ENCODE measurements around the gene RIPPLY3. TPM values are rescaled to one million over a fixed set of nuclear protein-coding genes. Genes with fewer than 3 reads are reported as not detected.

Gene RIPPLY3
- total and polyA plus RNA-seq, 11 donors: not detected

DNA sequence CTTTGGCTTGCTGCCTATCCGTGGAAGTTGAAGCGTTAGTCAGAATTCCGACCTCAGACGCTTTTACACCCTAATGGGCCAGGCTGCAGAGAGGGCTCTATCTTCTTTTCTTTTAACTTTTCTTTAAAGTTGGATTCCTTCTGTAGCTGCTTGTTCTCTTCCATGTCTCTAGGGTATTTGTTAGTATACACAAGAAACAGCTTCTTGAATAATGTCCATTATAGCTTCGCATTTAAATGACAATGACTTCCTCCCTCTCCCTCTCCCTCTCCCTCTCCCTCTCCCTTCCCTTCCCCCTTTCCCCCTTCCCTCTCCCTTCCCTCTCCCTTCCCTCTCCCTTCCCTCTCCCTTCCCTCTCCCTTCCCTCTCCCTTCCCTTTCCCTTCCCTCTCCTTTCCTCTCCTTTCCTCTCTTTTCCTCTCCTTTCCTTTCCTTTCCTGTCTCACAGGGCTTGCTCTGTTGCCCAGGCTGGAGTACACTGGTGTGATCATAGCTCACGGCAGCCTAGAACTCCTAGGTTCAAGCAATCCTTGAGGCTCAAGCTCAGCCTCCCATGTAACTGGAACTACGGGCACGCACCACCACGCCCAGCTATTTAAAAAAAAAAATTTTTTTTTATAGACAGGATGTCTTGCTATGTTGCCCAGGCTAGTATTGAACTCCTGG is 33.0 kb downstream of the RIPPLY3 start:
- 58 to 70% (median 61%) methylated on average over 9 of the region's 9 CpGs for WGBS, 4 donors
- Histone ChIP-seq H3K27me3 (no peaks in the 10 kb centered on the region), H3K36me3 (no peaks in the 10 kb centered on the region), H3K9me3 (no peaks in the 10 kb centered on the region), H3K4me3 (no peak overlapping the region), H3K27ac (no peak overlapping the region), H3K4me1 (no peaks in the 10 kb centered on the region)
- TF ChIP-seq, protein P1, sequence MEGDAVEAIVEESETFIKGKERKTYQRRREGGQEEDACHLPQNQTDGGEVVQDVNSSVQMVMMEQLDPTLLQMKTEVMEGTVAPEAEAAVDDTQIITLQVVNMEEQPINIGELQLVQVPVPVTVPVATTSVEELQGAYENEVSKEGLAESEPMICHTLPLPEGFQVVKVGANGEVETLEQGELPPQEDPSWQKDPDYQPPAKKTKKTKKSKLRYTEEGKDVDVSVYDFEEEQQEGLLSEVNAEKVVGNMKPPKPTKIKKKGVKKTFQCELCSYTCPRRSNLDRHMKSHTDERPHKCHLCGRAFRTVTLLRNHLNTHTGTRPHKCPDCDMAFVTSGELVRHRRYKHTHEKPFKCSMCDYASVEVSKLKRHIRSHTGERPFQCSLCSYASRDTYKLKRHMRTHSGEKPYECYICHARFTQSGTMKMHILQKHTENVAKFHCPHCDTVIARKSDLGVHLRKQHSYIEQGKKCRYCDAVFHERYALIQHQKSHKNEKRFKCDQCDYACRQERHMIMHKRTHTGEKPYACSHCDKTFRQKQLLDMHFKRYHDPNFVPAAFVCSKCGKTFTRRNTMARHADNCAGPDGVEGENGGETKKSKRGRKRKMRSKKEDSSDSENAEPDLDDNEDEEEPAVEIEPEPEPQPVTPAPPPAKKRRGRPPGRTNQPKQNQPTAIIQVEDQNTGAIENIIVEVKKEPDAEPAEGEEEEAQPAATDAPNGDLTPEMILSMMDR (IDR thresholded peaks at IDR 0.05): no peak
- no peak for TF ChIP-seq POLR2A (IDR thresholded peaks at IDR 0.05)
- DNase-seq: no peak
- no peak for ATAC-seq
- intact Hi-C loops (cut with DNase I): no loop called here

DNA sequence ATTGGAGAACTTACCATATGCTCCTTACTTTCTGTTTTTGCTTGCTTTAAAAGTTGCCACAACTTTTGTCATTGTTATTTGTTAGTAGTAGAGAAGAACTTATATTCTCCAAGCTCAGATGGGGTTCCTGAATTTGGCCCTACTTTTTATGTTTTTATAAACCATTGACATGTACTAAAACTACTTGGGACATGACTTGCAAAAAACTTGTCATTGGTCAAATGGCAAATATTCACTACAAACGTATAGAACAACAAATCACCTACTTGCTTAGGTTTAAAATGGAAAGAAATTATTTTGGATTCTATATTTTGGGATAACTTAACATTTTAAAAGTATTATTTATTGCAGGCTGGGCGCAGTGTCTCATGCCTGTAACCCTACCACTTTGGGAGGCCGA is 33.7 kb downstream of the RIPPLY3 start:
- intact Hi-C loops (cut with DNase I): no loop called here
- ATAC-seq (no peak), DNase-seq (no peak)
- H3K9me3 ChIP-seq: no peaks in the 10 kb centered on the region
- H3K27ac ChIP-seq: no peak overlapping the region
- no peak overlapping the region for H3K4me3 ChIP-seq
- no peaks in the 10 kb centered on the region for H3K36me3 ChIP-seq
- TF ChIP-seq POLR2A (IDR thresholded peaks at IDR 0.05): no peak
- TF ChIP-seq, protein P1 (IDR thresholded peaks at IDR 0.05): no peak
- 90 to 97% (median 93%) methylated on average over 3 of the region's 3 CpGs for WGBS, 4 donors
- no peaks in the 10 kb centered on the region for H3K4me1 ChIP-seq
- no peaks in the 10 kb centered on the region for H3K27me3 ChIP-seq

DNA sequence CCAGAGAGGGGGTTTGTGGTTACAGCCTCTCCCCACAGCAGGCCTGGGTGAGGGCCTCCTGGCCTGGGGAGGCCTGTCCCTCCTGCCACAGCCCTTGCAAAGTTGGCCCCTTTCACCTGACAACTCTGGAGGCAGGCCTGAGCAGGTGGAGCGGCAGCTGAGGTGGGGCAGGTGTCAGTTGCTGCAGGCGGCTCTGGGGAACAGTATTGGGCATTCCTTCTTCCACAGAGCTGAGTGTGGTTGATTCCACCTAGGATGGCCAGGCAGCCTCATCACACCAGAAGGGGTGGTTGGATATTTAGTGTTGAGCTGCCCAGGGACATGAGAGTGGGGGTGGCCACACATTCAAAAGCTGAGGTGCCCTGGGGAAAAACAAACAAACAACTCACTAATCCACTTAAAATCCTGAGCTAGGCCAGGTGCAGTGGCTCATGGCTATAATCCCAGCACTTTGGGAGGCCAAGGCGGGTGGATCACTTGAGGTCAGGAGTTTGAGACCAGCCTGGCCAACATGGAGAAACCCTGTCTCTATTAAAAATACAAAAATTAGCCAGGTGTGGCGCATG is 35.3 kb downstream of the RIPPLY3 start:
- no peak for ATAC-seq

DNA sequence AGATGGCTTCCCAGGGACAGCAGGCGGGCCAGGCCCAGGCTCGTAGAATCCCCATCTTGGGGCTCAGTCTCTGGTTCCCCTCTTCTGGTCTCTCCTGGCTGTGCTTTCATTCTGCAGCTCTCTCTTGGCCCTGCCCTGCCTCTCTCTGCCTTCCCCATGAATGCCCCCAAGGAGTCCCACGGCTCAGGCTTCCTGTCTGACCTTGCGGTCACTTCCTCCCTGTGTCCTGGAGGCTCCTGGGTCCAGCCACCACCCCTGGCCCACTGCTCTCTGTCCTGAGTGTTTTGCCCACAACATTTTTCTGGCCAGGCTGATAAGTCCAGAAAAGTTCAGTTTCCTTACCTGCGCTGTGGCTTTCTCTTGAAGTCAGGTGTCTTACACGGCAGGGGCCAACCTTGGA is 37.3 kb downstream of the RIPPLY3 start:
- intact Hi-C loops (cut with DNase I): no loop called here
- no peak overlapping the region for H3K4me3 ChIP-seq
- H3K27me3 ChIP-seq: peaks cover 0 to 4% (median 0%) of the 10 kb centered on the region in 9 donors
- ATAC-seq: no peak
- DNase-seq: no peak
- TF ChIP-seq POLR2A (IDR thresholded peaks at IDR 0.05): no peak
- TF ChIP-seq, protein P1 (IDR thresholded peaks at IDR 0.05): no peak
- H3K9me3 ChIP-seq: no peaks in the 10 kb centered on the region
- 83 to 89% (median 85%) methylated on average over 6 of the region's 6 CpGs for WGBS, 4 donors
- H3K36me3 ChIP-seq: no peaks in the 10 kb centered on the region
- H3K4me1 ChIP-seq: no peaks in the 10 kb centered on the region
- H3K27ac ChIP-seq: no peak overlapping the region

More for the DNA sequence above, 35.3 kb downstream of the RIPPLY3 start:
- H3K4me1 ChIP-seq: no peaks in the 10 kb centered on the region
- peaks cover 0 to 3% (median 0%) of the 10 kb centered on the region in 9 donors for H3K27me3 ChIP-seq
- intact Hi-C loops (cut with DNase I): no loop called here
- H3K36me3 ChIP-seq: no peaks in the 10 kb centered on the region
- no peak for TF ChIP-seq POLR2A (IDR thresholded peaks at IDR 0.05)
- TF ChIP-seq, protein P1 (IDR thresholded peaks at IDR 0.05): no peak
- WGBS, 4 donors: 90 to 99% (median 94%) methylated on average over 2 to 4 of the region's 4 CpGs
- H3K9me3 ChIP-seq: no peaks in the 10 kb centered on the region
- no peak overlapping the region for H3K4me3 ChIP-seq
- H3K27ac ChIP-seq: no peak overlapping the region
- no peak for DNase-seq
